ENCODE data around the gene ALPL. TPM values are rescaled to one million over a fixed set of nuclear protein-coding genes. Genes with fewer than 3 reads are reported as not detected.

The ALPL gene
- total and polyA plus RNA-seq, 2 of the 4 experiments (the other 2 are of a cell fraction) = 0.54 to 2.2 TPM

DNA sequence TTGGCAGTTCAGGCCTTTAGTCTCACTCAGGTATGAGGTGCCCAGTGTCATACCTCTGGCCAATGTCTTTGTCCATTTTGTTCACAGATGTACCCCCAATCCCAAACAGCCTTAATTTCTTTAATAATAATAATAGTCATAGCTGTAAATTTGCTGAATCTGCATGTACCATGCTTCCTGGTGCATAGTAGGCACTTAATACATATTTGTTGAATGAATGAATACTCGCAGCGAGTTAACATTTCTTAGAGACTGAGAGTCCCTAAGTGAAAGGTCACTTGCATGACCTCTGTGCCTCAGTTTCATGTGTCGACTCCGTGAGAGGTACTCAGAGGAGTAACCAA lies 12.5 kb downstream of the ALPL start:
- Histone ChIP-seq H2BK5ac (ENCODE audit: low read depth, low read length, poor library complexity, severe bottlenecking) (no peak overlapping the region), H4K20me1 (ENCODE audit: insufficient read depth, low read length) (no peaks in the 10 kb centered on the region; the same call in 1 of the 2 replicates), H3K4ac (ENCODE audit: low read depth, low read length) (no peak overlapping the region), H3K23ac (ENCODE audit: low read depth, low read length) (no peak overlapping the region), H3K36me3 (ENCODE audit: control insufficient read depth, insufficient read depth, low read length) (no peaks in the 10 kb centered on the region), H3K9ac (ENCODE audit: low read depth, low read length) (no peak overlapping the region), H3K18ac (ENCODE audit: low read depth, low read length) (no peak overlapping the region), H2BK15ac (ENCODE audit: low read depth, low read length) (no peak overlapping the region), H2AK9ac (replicated peaks; ENCODE audit: low read depth, low read length, poor library complexity) (no peak overlapping the region), H3K9me3 (ENCODE audit: control insufficient read depth, insufficient read depth, low read length) (no peaks in the 10 kb centered on the region), H3K4me3 (ENCODE audit: insufficient read depth, low read depth, low read length) (no peak overlapping the region), H3K56ac (ENCODE audit: extremely low read depth, insufficient read depth, low read length) (no peak overlapping the region), H2BK120ac (ENCODE audit: low read depth, low read length) (no peak overlapping the region), H2AFZ (replicated peaks; ENCODE audit: low read length, poor library complexity) (no peak overlapping the region), H3K4me1 (ENCODE audit: control insufficient read depth, insufficient read depth, low read length) (peaks cover 2% of the 10 kb centered on the region; the same call in 1 of the 2 replicates), H4K8ac (ENCODE audit: low read depth in 2 of 2, low read length in 2 of 2) (no peak overlapping the region), H3K9me1 (ENCODE audit: insufficient read depth, low read length) (no peaks in the 10 kb centered on the region), H3K14ac (replicated peaks; ENCODE audit: low read depth, low read length) (no peak overlapping the region), H2AK5ac (ENCODE audit: low read depth, low read length) (no peak overlapping the region), H3K79me1 (ENCODE audit: low read depth in 1 of 2, low read length in 2 of 2) (no peaks in the 10 kb centered on the region), H3K4me2 (ENCODE audit: low read depth, low read length) (no peak overlapping the region), H4K91ac (ENCODE audit: insufficient read depth, low read depth, low read length) (no peak overlapping the region), H3K27ac (ENCODE audit: insufficient read depth, low read length) (no peak overlapping the region), H2BK20ac (ENCODE audit: low read depth, low read length) (no peak overlapping the region), H4K5ac (ENCODE audit: low read depth, low read length) (no peak overlapping the region), H3K27me3 (ENCODE audit: control insufficient read depth, insufficient read depth, low read length) (no peaks in the 10 kb centered on the region; the same call in none of the 2 replicates)
- ATAC-seq (ENCODE audit: low read depth) = no peak
- no peak for TF ChIP-seq MXI1 (IDR thresholded peaks at IDR 0.05; ENCODE audit: borderline replicate concordance, low read depth, low read length)
- TF ChIP-seq FOS (IDR thresholded peaks at IDR 0.05; ENCODE audit: low read depth, low read length) = no peak
- no peak for TF ChIP-seq NFE2L2 (IDR thresholded peaks at IDR 0.05; ENCODE audit: low read depth, low read length)
- TF ChIP-seq, protein P1, sequence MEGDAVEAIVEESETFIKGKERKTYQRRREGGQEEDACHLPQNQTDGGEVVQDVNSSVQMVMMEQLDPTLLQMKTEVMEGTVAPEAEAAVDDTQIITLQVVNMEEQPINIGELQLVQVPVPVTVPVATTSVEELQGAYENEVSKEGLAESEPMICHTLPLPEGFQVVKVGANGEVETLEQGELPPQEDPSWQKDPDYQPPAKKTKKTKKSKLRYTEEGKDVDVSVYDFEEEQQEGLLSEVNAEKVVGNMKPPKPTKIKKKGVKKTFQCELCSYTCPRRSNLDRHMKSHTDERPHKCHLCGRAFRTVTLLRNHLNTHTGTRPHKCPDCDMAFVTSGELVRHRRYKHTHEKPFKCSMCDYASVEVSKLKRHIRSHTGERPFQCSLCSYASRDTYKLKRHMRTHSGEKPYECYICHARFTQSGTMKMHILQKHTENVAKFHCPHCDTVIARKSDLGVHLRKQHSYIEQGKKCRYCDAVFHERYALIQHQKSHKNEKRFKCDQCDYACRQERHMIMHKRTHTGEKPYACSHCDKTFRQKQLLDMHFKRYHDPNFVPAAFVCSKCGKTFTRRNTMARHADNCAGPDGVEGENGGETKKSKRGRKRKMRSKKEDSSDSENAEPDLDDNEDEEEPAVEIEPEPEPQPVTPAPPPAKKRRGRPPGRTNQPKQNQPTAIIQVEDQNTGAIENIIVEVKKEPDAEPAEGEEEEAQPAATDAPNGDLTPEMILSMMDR (conservative IDR thresholded peaks at IDR 0.05; ENCODE audit: low read depth, low read length) = no peak
- TF ChIP-seq CEBPB (IDR thresholded peaks at IDR 0.05; ENCODE audit: low read depth, low read length) = no peak
- no peak for TF ChIP-seq RAD21 (IDR thresholded peaks at IDR 0.05; ENCODE audit: low read length)
- TF ChIP-seq MAFK (IDR thresholded peaks at IDR 0.05; ENCODE audit: low read depth, low read length) = 0 out of 2 replicates have a peak, but pooled peaks have one; percentile 45
- WGBS, 2 experiments (ENCODE audit: extremely low coverage in 2 of 2, insufficient read length in 1 of 2) = no CpG with 5 or more reads among the region's 4 CpGs
- no TSS peak for BruUV-seq (replicated peaks)
- no peak for DNase-seq
- in situ Hi-C loops (cut with MboI; ENCODE audit: low sequenced_read_pairs) = no loop called here
- dilution Hi-C loops (cut with HindIII; ENCODE audit: low sequenced_read_pairs, unreplicated experiment) = no loop called here
- CTCF ChIA-PET = interaction anchor here (1.5 kb wide), 1 partner anchor 9 kb away, joined by 4 read pairs; no protein-coding TSS in a partner anchor
- intact Hi-C loops (cut with micrococcal nuclease) = no loop called here
- POLR2A ChIA-PET (ENCODE audit: unreplicated experiment) = no interaction called here

All from IMR-90 (cell line).